BJ (cell line): ENCODE data around the gene EVC2. TPM values are rescaled to one million over a fixed set of nuclear protein-coding genes. Genes with fewer than 3 reads are reported as not detected.

Source experiments
- CTCF ChIA-PET: fragments of 350-600 bp; formaldehyde crosslinking; extraction: SDS; loops from one replicate; lab custom pipeline; 2021; ENCODE audit warnings: antibody characterized with exemption, inconsistent platforms; lab: Yijun Ruan, JAX
- POLR2A ChIA-PET: fragments of 300-600 bp; sonication (Branson Sonifier 250); formaldehyde crosslinking; extraction: SDS; loops from one replicate; lab custom pipeline; 2021; ENCODE audit warnings: antibody characterized with exemption; lab: Charles Lee
- DNase-seq: peaks from one replicate; pipeline ENCODE4 v3.0.0-alpha.2; 2011; ENCODE audit warnings: low read depth
- H3K27me3 ChIP-seq: 2 replicates; pipeline ENCODE4 v1.6.0; 2011; ENCODE audit warnings: low read length; ENCODE audit not compliant: control insufficient read depth, insufficient read depth
- H3K36me3 ChIP-seq: 2 replicates; pipeline ENCODE4 v1.5.1; 2011; ENCODE audit warnings: low read length; ENCODE audit not compliant: control insufficient read depth, insufficient read depth
- H3K4me3 ChIP-seq: 2 replicates; pipeline ENCODE4 v1.5.1; 2011; ENCODE audit warnings: low read depth, mild to moderate bottlenecking, control low read depth, low read length
- CTCF ChIP-seq: IDR thresholded peaks from 2 replicates; pipeline ENCODE4 v1.5.1; 2011; ENCODE audit warnings: low read depth, mild to moderate bottlenecking, control low read depth, inconsistent platforms, low read length, moderate library complexity; ENCODE audit not compliant: insufficient read depth
- polyA plus RNA-seq: library from polyadenylated mRNA; depleted of rRNA; stranded (reverse); fragments of >200 nt; gene quantifications from 2 replicates; pipeline ENCODE4 v1.2.3, GENCODE V29; 2011

The EVC2 gene
- polyA plus RNA-seq, 1 experiment, result 2.2 TPM

GRCh38 chr4:5563856-5564255 lies 144.5 kb downstream of the EVC2 start:
- CTCF ChIA-PET, result no interaction called here
- no peak for DNase-seq
- TF ChIP-seq CTCF, result no peak
- peaks cover 21% of the 10 kb centered on the region for H3K36me3 ChIP-seq
- H3K27me3 ChIP-seq, result no peaks in the 10 kb centered on the region
- no peak overlapping the region for H3K4me3 ChIP-seq
- POLR2A ChIA-PET, result no interaction called here

- H3K27me3 ChIP-seq, result no peaks in the 10 kb centered on the region
- ChIA-PET POLR2A (no interaction called here), CTCF (interaction anchor here (1.1 kb wide), 1 partner anchor 15 kb away, joined by 3 read pairs; no protein-coding TSS in a partner anchor)
- no peak for TF ChIP-seq CTCF
- DNase-seq, result no peak
- peaks cover 18% of the 10 kb centered on the region for H3K36me3 ChIP-seq
- no peak overlapping the region for H3K4me3 ChIP-seq
Measured at GRCh38 chr4:5562476-5562875, 145.9 kb downstream of the EVC2 start.

- ChIA-PET CTCF (no interaction called here), POLR2A (no interaction called here)
- Histone ChIP-seq H3K4me3 (no peak overlapping the region), H3K36me3 (peaks cover 14% of the 10 kb centered on the region), H3K27me3 (no peaks in the 10 kb centered on the region)
- no peak for TF ChIP-seq CTCF
- no peak for DNase-seq
Measured at GRCh38 chr4:5561286-5561685, 147.1 kb downstream of the EVC2 start.

GRCh38 chr4:5558502-5558901 lies 149.9 kb downstream of the EVC2 start:
- CTCF ChIA-PET, result interaction anchor here (0.7 to 1.0 kb wide), 2 partner anchors 13 to 197 kb away, joined by 3 read pairs; no protein-coding TSS in a partner anchor
- no peak overlapping the region for H3K4me3 ChIP-seq
- POLR2A ChIA-PET, result no interaction called here
- no peaks in the 10 kb centered on the region for H3K27me3 ChIP-seq
- no peak for DNase-seq
- no peak for TF ChIP-seq CTCF
- peaks cover 5% of the 10 kb centered on the region for H3K36me3 ChIP-seq

GRCh38 chr4:5554376-5554775 lies 154.0 kb downstream of the EVC2 start:
- no peak for TF ChIP-seq CTCF
- no peak overlapping the region for H3K4me3 ChIP-seq
- POLR2A ChIA-PET, result no interaction called here

More at GRCh38 chr4:5554376-5554775, 154.0 kb downstream of the EVC2 start:
- Histone ChIP-seq H3K36me3 (no peaks in the 10 kb centered on the region), H3K27me3 (no peaks in the 10 kb centered on the region)
- DNase-seq, result no peak
- CTCF ChIA-PET, result interaction anchor here (0.8 kb wide), 1 partner anchor 15 kb away, joined by 3 read pairs; no protein-coding TSS in a partner anchor
